H1 (cell line): ENCODE measurements around the gene PEX16. TPM values are rescaled to one million over a fixed set of nuclear protein-coding genes. Genes with fewer than 3 reads are reported as not detected.

Experiments used
- CTCF ChIA-PET: fragments of 300-600 bp; sonication (Branson Sonifier 250); formaldehyde crosslinking; loops from one replicate; lab custom pipeline; 2021; ENCODE audit not compliant: partially characterized antibody; lab: Charles Lee
- POLR2A ChIA-PET: fragments of 300-600 bp; sonication (Branson Sonifier 250); formaldehyde crosslinking; loops from one replicate; lab custom pipeline; 2021; ENCODE audit warnings: inconsistent platforms; ENCODE audit not compliant: partially characterized antibody; lab: Charles Lee
- DNase-seq, 2 experiments: peaks; one replicate each; pipeline versions ENCODE4 v3.0.0 to v3.0.0-alpha.2; 2010 to 2022; ENCODE audit warnings: low spot score in 2 of 2, low read depth in 1 of 2, mixed read lengths in 1 of 2
- FAIRE-seq: peaks from 2 replicates; lab custom pipeline; 2011; peaks lifted over from hg19 to GRCh38; lab: Jason Lieb, UNC
- H2AFZ ChIP-seq: 2 replicates; pipeline ENCODE4 v1.8.1; 2012; ENCODE audit warnings: low read length, inconsistent platforms
- H2AK5ac ChIP-seq: 2 replicates; pipeline ENCODE4 v1.6.1; 2013; ENCODE audit warnings: low read depth, low read length
- H2BK120ac ChIP-seq: replicated peaks from 2 replicates; pipeline ENCODE3; 2013; ENCODE audit warnings: low read depth, low read length, inconsistent platforms
- H2BK12ac ChIP-seq: 2 replicates; pipeline ENCODE4 v1.6.1; 2013; ENCODE audit warnings: low read depth, low read length
- H2BK15ac ChIP-seq: 2 replicates; pipeline ENCODE4 v1.6.1; 2013; ENCODE audit warnings: low read length
- H2BK20ac ChIP-seq: 2 replicates; pipeline ENCODE4 v1.6.1; 2013; ENCODE audit warnings: low read length
- H2BK5ac ChIP-seq: 2 replicates; pipeline ENCODE4 v1.6.1; 2013; ENCODE audit warnings: low read depth, low read length
- H3K14ac ChIP-seq: 2 replicates; pipeline ENCODE4 v1.6.1; 2013; ENCODE audit warnings: inconsistent platforms; ENCODE audit not compliant: insufficient read length
- H3K18ac ChIP-seq: 2 replicates; pipeline ENCODE4 v1.6.1; 2013; ENCODE audit warnings: low read length; ENCODE audit errors: extremely low read depth
- H3K23ac ChIP-seq: 2 replicates; pipeline ENCODE4 v1.6.1; 2013; ENCODE audit warnings: inconsistent platforms; ENCODE audit not compliant: insufficient read length
- H3K23me2 ChIP-seq: 2 replicates; pipeline ENCODE4 v1.6.1; 2013; ENCODE audit warnings: low read depth, low read length
- H3K27ac ChIP-seq: 2 replicates; pipeline ENCODE4 v1.6.1; 2011; ENCODE audit warnings: low read depth, low read length, inconsistent platforms
- H3K27me3 ChIP-seq, 4 experiments: replicated peaks in 1 of 4; 1 replicate in 1 of 4; 2 replicates in 3 of 4; pipeline versions ENCODE4 v1.6.1 to v1.8.1; 2011 to 2013; ENCODE audit warnings: low read length in 3 of 4, mild to moderate bottlenecking in 3 of 4, inconsistent platforms in 2 of 4, mixed read lengths in 2 of 4, moderate library complexity in 1 of 4; ENCODE audit not compliant: control insufficient read depth in 3 of 4, insufficient read depth in 3 of 4; ENCODE audit errors: extremely low read depth in 1 of 4
- H3K36me3 ChIP-seq, 4 experiments: 2 replicates each; pipeline versions ENCODE4 v1.6.1 to v1.8.1; 2011 to 2013; ENCODE audit warnings: mild to moderate bottlenecking in 4 of 4, low read length in 3 of 4, moderate library complexity in 2 of 4, control low read depth in 1 of 4, inconsistent platforms in 1 of 4; ENCODE audit not compliant: insufficient read depth in 4 of 4, control insufficient read depth in 2 of 4
- H3K4ac ChIP-seq: replicated peaks from 2 replicates; pipeline ENCODE3; 2013; ENCODE audit warnings: low read length, low read depth, mixed read lengths, inconsistent platforms; ENCODE audit not compliant: insufficient read length
- H3K4me1 ChIP-seq, 4 experiments: replicated peaks in 1 of 4; 1 replicate in 1 of 4; 2 replicates in 3 of 4; pipeline versions ENCODE4 v1.6.1 to v1.8.1; 2011 to 2013; ENCODE audit warnings: low read length in 3 of 4, inconsistent platforms in 2 of 4, mixed read lengths in 1 of 4; ENCODE audit not compliant: insufficient read depth in 4 of 4, control insufficient read depth in 3 of 4
- H3K4me2 ChIP-seq, 2 experiments: 2 replicates each; pipeline versions ENCODE4 v1.6.1 to v1.8.1; 2011 to 2013; ENCODE audit warnings: low read depth in 2 of 2, low read length in 2 of 2, control low read depth in 1 of 2, inconsistent platforms in 1 of 2, mild to moderate bottlenecking in 1 of 2; ENCODE audit not compliant: insufficient read depth in 1 of 2
- H3K4me3 ChIP-seq, 4 experiments: fragments of 200-600, 300-600 bp in 1 of 4; sonication (generic), shearing (Covaris generic), sonication (Bioruptor Twin) in 1 of 4; 2 replicates each; pipeline versions ENCODE4 v1.5.1 to v1.8.1; 2011 to 2016; ENCODE audit warnings: low read length in 4 of 4, low read depth in 3 of 4, control low read depth in 2 of 4, inconsistent platforms in 2 of 4, mild to moderate bottlenecking in 2 of 4, mixed read lengths in 1 of 4, moderate library complexity in 1 of 4; ENCODE audit not compliant: insufficient read depth in 2 of 4; ENCODE audit errors: extremely low read depth in 1 of 4
- H3K56ac ChIP-seq: replicated peaks from 2 replicates; pipeline ENCODE3; 2013; ENCODE audit warnings: low read depth, mild to moderate bottlenecking, mixed read lengths, low read length, inconsistent platforms; ENCODE audit not compliant: insufficient read length
- H3K79me1 ChIP-seq: 2 replicates; pipeline ENCODE4 v1.6.1; 2013; ENCODE audit warnings: low read depth, low read length, control low read depth
- H3K79me2 ChIP-seq, 2 experiments: 2 replicates each; pipeline versions ENCODE4 v1.6.1 to v1.8.1; 2012 to 2013; ENCODE audit warnings: low read length in 2 of 2, mild to moderate bottlenecking in 2 of 2, inconsistent platforms in 1 of 2; ENCODE audit not compliant: insufficient read depth in 2 of 2, control insufficient read depth in 1 of 2
- H3K9ac ChIP-seq, 4 experiments: replicated peaks in 1 of 4; 1 replicate in 1 of 4; 2 replicates in 3 of 4; pipeline versions ENCODE4 v1.6.1 to v1.8.1; 2011 to 2013; ENCODE audit warnings: low read depth in 3 of 4, low read length in 3 of 4, control low read depth in 2 of 4, mild to moderate bottlenecking in 2 of 4, moderate library complexity in 2 of 4, inconsistent platforms in 1 of 4; ENCODE audit errors: extremely low read depth in 1 of 4
- H3K9me3 ChIP-seq, 2 experiments: 2 replicates each; pipeline versions ENCODE4 v1.6.1 to v1.8.1; 2012 to 2013; ENCODE audit warnings: mild to moderate bottlenecking in 2 of 2, moderate library complexity in 2 of 2, control low read depth in 1 of 2, inconsistent platforms in 1 of 2, low read depth in 1 of 2, low read length in 1 of 2, mixed read lengths in 1 of 2; ENCODE audit not compliant: insufficient read depth in 2 of 2
- H4K20me1 ChIP-seq, 2 experiments: replicated peaks in 1 of 2; 2 replicates each; pipeline versions ENCODE3 to v1.8.1; 2011 to 2013; ENCODE audit warnings: inconsistent platforms in 2 of 2, low read length in 2 of 2, mild to moderate bottlenecking in 1 of 2; ENCODE audit not compliant: insufficient read depth in 2 of 2, control insufficient read depth in 1 of 2
- H4K5ac ChIP-seq: 2 replicates; pipeline ENCODE4 v1.6.1; 2013; ENCODE audit warnings: low read length, low read depth, mixed read lengths, inconsistent platforms; ENCODE audit not compliant: insufficient read length
- H4K8ac ChIP-seq: 2 replicates; pipeline ENCODE4 v1.8.0; 2013; ENCODE audit warnings: mild to moderate bottlenecking, moderate library complexity, low read length, inconsistent platforms; ENCODE audit not compliant: insufficient read depth; ENCODE audit errors: extremely low read depth
- H4K91ac ChIP-seq: replicated peaks from 2 replicates; pipeline ENCODE3; 2013; ENCODE audit warnings: low read length, mixed read lengths, inconsistent platforms; ENCODE audit not compliant: insufficient read length
- BCL11A ChIP-seq, 2 experiments: IDR thresholded peaks; one replicate each; pipeline ENCODE4 v1.6.1; 2011; ENCODE audit warnings: low read depth in 2 of 2, low read length in 2 of 2, mild to moderate bottlenecking in 2 of 2
- CHD1 ChIP-seq: IDR thresholded peaks from 2 replicates; pipeline ENCODE4 v1.6.1; 2012; ENCODE audit warnings: low read depth, low read length, improper control_type of control experiment
- CHD2 ChIP-seq: IDR thresholded peaks from 2 replicates; pipeline ENCODE4 v1.6.1; 2012; ENCODE audit warnings: low read length, improper control_type of control experiment
- CTBP2 ChIP-seq: IDR thresholded peaks from 2 replicates; pipeline ENCODE4 v1.7.0; 2011; ENCODE audit warnings: borderline replicate concordance, mild to moderate bottlenecking, moderate library complexity, mixed read lengths, low read length; ENCODE audit not compliant: insufficient read depth, insufficient read length
- FOSL1 ChIP-seq: IDR thresholded peaks from 2 replicates; pipeline ENCODE4 v1.6.1; 2011; ENCODE audit warnings: mild to moderate bottlenecking, low read depth, low read length, moderate library complexity; ENCODE audit not compliant: insufficient read depth
- KDM4A ChIP-seq: IDR thresholded peaks from one replicate; pipeline ENCODE4 v1.7.1; 2012; ENCODE audit warnings: low read depth, mild to moderate bottlenecking, moderate library complexity, low read length, inconsistent platforms; ENCODE audit not compliant: severe bottlenecking
- POU5F1 ChIP-seq: IDR thresholded peaks from 2 replicates; pipeline ENCODE4 v1.6.1; 2011; ENCODE audit warnings: low read depth, mild to moderate bottlenecking, low read length, moderate library complexity
- RBBP5 ChIP-seq: IDR thresholded peaks from 2 replicates; pipeline ENCODE4 v1.7.1; 2012; ENCODE audit warnings: low read depth, mild to moderate bottlenecking, inconsistent platforms, low read length, moderate library complexity, borderline replicate concordance
- RNF2 ChIP-seq: fragments of 200-900, 300-1000 bp; sonication (generic); IDR thresholded peaks from 2 replicates; pipeline ENCODE4 v1.7.1; 2016; ENCODE audit warnings: borderline replicate concordance, low read depth, mild to moderate bottlenecking, antibody characterized with exemption, low read length; ENCODE audit not compliant: poor library complexity, severe bottlenecking; ENCODE audit errors: missing control alignments
- SAP30 ChIP-seq: fragments of 300-600 bp; sonication (generic); IDR thresholded peaks from 2 replicates; pipeline ENCODE4 v1.7.1; 2012; ENCODE audit warnings: low read length, moderate library complexity, mild to moderate bottlenecking, inconsistent platforms; ENCODE audit not compliant: insufficient read depth, insufficient replicate concordance
- SP4 ChIP-seq: IDR thresholded peaks from 2 replicates; pipeline ENCODE4 v1.6.1; 2012; ENCODE audit warnings: low read length, inconsistent platforms
- YY1 ChIP-seq: IDR thresholded peaks from 2 replicates; pipeline ENCODE4 v1.6.1; 2011; ENCODE audit warnings: low read depth, mild to moderate bottlenecking, low read length
- WGBS, 2 experiments: shearing (Covaris generic) in 1 of 2; methylation state at CpG; one replicate each; pipeline versions ENCODE4 v1.1.6 to v1.1.7; 2013 to 2015; ENCODE audit warnings: low lambda C conversion rate in 2 of 2, mixed read lengths in 2 of 2, inconsistent platforms in 1 of 2, low coverage in 1 of 2, missing lambda C conversion rate in 1 of 2; ENCODE audit not compliant: insufficient replicate concordance in 2 of 2, insufficient coverage in 1 of 2, insufficient read length in 1 of 2; ENCODE audit errors: extremely low coverage in 1 of 2, missing lambda C conversion rate in 1 of 2; 5-methylcytosine and 5-hydroxymethylcytosine counted together
- polyA plus RNA-seq, 7 experiments: library from polyadenylated mRNA; depleted of rRNA in 3 of 7; stranded (reverse) in 5 of 7; unstranded in 2 of 7; fragments of >200 nt in 5 of 7; fragments of 200-250 nt in 2 of 7; gene quantifications; 1 replicate in 5 of 7; 2 replicates in 1 of 7; 4 replicates in 1 of 7; pipeline versions ENCODE4 v1.2.1 to v1.2.3, GENCODE V29; 2011 to 2013; ENCODE audit warnings: missing spikeins in 2 of 7, mixed read lengths in 2 of 7
- total RNA-seq: library from RNA; stranded (reverse); fragmentation: NEBNext Ultra II Directional; extraction: Animal tissue kit (Norgen Biotek cat#: 25700); gene quantifications from 2 replicates; pipeline ENCODE4 v1.2.1, GENCODE V29; 2021
- TF ChIP-seq, protein P1 (sequence below): IDR thresholded peaks from 2 replicates; pipeline ENCODE4 v1.6.1; 2012; ENCODE audit warnings: inconsistent platforms

PEX16 gene
- total and polyA plus RNA-seq, 2 of the 8 experiments (the other 6 are each of a cell fraction or from before 2014, with no cell fraction given) = 29.2 to 36.0 TPM

DNA sequence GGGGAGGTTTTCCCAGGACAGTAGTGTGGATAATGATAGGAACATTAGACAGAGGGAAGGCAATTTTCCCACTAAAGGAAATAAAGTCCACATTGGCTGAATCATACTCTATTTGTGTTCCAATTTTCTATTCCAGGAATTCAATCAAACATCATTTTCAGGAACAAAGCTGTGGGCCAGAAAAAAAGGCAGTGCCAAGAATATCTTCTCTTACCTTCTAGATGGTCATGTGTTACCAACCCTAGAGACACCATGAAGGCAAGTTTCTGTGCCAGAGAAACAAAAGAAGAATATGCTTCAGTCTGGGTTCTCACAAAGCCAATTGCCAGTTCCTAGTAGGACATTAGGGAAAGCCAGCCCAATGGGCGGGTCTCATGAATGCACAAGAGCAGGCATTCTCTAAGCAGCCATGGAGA is 32.3 kb upstream of the PEX16 start:
- Histone ChIP-seq H3K79me1 (no peaks in the 10 kb centered on the region), H2AK5ac (no peak overlapping the region), H3K9me3 (no peaks in the 10 kb centered on the region), H2BK12ac (no peak overlapping the region), H4K5ac (no peak overlapping the region), H4K91ac (no peak overlapping the region), H4K8ac (no peak overlapping the region), H2BK5ac (no peak overlapping the region), H3K4me3 (no peak overlapping the region), H3K56ac (no peak overlapping the region), H3K27ac (no peak overlapping the region), H3K36me3 (peaks cover 0 to 41% (median 28%) of the 10 kb centered on the region in 4 experiments), H3K27me3 (no peaks in the 10 kb centered on the region), H3K4me2 (no peak overlapping the region), H2BK20ac (no peak overlapping the region), H2AFZ (no peak overlapping the region), H3K4ac (no peak overlapping the region), H3K18ac (no peak overlapping the region), H3K14ac (no peak overlapping the region), H3K4me1 (no peaks in the 10 kb centered on the region), H2BK120ac (no peak overlapping the region), H3K9ac (no peak overlapping the region), H3K23ac (no peak overlapping the region), H3K79me2 (no peaks in the 10 kb centered on the region), H4K20me1 (no peaks in the 10 kb centered on the region), H3K23me2 (no peaks in the 10 kb centered on the region), H2BK15ac (no peak overlapping the region)
- DNase-seq (no peak), FAIRE-seq (no peak)
- CTCF ChIA-PET = interaction anchor here (1.6 to 3.6 kb wide), 3 partner anchors 16 to 77 kb away, joined by 5 to 18 read pairs (median 6); no protein-coding TSS in a partner anchor
- 100% methylated on average over 1 of the region's 1 CpG; no CpG with 5 or more reads in 1 of the 2 experiments for WGBS, 2 experiments
- POLR2A ChIA-PET = interaction anchor here (1.0 to 1.5 kb wide), 2 partner anchors 14 to 27 kb away, joined by 3 to 4 read pairs; partner anchors contain the start of gene LARGE2
- no peak for TF ChIP-seq POU5F1
- TF ChIP-seq RBBP5 = no peak
- no peak for TF ChIP-seq CHD2
- TF ChIP-seq, protein P1, sequence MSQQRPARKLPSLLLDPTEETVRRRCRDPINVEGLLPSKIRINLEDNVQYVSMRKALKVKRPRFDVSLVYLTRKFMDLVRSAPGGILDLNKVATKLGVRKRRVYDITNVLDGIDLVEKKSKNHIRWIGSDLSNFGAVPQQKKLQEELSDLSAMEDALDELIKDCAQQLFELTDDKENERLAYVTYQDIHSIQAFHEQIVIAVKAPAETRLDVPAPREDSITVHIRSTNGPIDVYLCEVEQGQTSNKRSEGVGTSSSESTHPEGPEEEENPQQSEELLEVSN = no peak
- no peak for TF ChIP-seq SAP30
- no peak for TF ChIP-seq SP4
- no peak for TF ChIP-seq CTBP2
- no peak for TF ChIP-seq YY1
- no peak for TF ChIP-seq RNF2
- no peak for TF ChIP-seq KDM4A
- TF ChIP-seq FOSL1 = no peak
- TF ChIP-seq CHD1 = no peak
- no peak for TF ChIP-seq BCL11A (IDR thresholded peaks at IDR 0.05; ENCODE audit: low read depth in 2 of 2, low read length in 2 of 2)
